ENCODE results near the gene C14orf180.

DNA sequence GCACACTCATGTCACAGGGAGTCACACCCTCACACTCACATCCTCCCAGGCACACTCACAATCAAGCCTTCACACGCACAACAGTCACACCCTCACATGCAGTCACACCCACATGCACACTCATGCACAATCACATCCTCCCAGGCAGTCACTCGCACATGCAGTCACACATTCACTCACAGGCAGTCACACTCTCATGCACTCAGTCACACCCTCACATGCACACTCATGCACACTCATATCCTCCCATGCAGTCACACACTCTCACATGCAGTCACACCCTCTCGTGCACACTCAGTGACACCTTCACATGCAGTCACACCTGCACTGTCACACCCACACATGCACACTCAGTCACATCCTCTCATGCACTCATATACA is 12.7 kb downstream of the C14orf180 start:
- TF ChIP-seq, protein P1, sequence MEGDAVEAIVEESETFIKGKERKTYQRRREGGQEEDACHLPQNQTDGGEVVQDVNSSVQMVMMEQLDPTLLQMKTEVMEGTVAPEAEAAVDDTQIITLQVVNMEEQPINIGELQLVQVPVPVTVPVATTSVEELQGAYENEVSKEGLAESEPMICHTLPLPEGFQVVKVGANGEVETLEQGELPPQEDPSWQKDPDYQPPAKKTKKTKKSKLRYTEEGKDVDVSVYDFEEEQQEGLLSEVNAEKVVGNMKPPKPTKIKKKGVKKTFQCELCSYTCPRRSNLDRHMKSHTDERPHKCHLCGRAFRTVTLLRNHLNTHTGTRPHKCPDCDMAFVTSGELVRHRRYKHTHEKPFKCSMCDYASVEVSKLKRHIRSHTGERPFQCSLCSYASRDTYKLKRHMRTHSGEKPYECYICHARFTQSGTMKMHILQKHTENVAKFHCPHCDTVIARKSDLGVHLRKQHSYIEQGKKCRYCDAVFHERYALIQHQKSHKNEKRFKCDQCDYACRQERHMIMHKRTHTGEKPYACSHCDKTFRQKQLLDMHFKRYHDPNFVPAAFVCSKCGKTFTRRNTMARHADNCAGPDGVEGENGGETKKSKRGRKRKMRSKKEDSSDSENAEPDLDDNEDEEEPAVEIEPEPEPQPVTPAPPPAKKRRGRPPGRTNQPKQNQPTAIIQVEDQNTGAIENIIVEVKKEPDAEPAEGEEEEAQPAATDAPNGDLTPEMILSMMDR (IDR thresholded peaks at IDR 0.05): no peak
- no peak for TF ChIP-seq POLR2AphosphoS5 (IDR thresholded peaks at IDR 0.05)
